ENCODE results near the gene TNRC6C. TPM values are rescaled to one million over a fixed set of nuclear protein-coding genes. Genes with fewer than 3 reads are reported as not detected.

The TNRC6C gene
- total RNA-seq, 3 donors from 2014 or later (not counting 1 experiment from before 2014, with no cell fraction given): 74.3 to 100 (median 76.3) TPM

GRCh38 chr17:77995146-77995852 lies 36.8 kb downstream of the TNRC6C start:
- WGBS (ENCODE audit: insufficient coverage): 67% methylated on average over 5 of the region's 6 CpGs
- intact Hi-C loops (cut with micrococcal nuclease): no loop called here
- H3K4me3 Mint-ChIP-seq: no peak overlapping the region

DNA sequence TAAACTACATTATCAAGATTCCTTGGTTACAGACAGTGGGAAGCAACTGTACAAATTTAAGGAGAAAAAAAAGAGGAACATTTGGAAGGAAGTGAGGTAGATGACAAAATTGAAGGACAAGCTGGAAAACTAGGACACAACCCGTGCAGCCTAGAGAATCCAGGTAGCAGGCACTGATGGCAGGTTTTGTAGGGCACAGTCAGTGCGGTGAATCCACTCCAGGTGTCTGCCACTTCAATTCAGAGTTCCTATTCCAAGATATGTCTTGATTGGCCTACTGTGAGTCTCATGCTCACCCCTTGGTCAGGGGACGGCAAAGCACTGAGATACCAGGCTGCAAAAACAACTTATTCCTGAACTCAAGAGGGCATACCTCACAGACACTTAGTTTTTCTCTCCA lies 37.8 kb downstream of the TNRC6C start:
- DNase-seq (no peak), ATAC-seq (no peak)
- WGBS (ENCODE audit: insufficient coverage): 92% methylated on average over 3 of the region's 3 CpGs
- Mint-ChIP-seq H3K4me3 (no peak overlapping the region), H3K4me1 (peaks cover 58 to 63% of the 10 kb centered on the region in 2 donors), H3K27ac (peak overlapping the region in 1 of 2 donors; percentile 36), H3K9me3 (no peaks in the 10 kb centered on the region), H3K36me3 (no peaks in the 10 kb centered on the region), H3K27me3 (ENCODE audit: low read depth in 2 of 2) (no peaks in the 10 kb centered on the region)
- H3K9me3 ChIP-seq (ENCODE audit: control insufficient read depth, insufficient read depth, low read length): no peaks in the 10 kb centered on the region
- H3K4me3 ChIP-seq (ENCODE audit: low read length): no peak overlapping the region
- H3K27ac ChIP-seq (ENCODE audit: low read length): no peak overlapping the region
- no peaks in the 10 kb centered on the region for H3K36me3 ChIP-seq (ENCODE audit: control insufficient read depth, insufficient read depth, low read length)
- H3K27me3 ChIP-seq (ENCODE audit: control insufficient read depth, insufficient read depth, low read length): no peaks in the 10 kb centered on the region
- H3K4me1 ChIP-seq (ENCODE audit: control insufficient read depth, insufficient read depth, low read length): no peaks in the 10 kb centered on the region
- intact Hi-C loops (cut with micrococcal nuclease): no loop called here
- TF ChIP-seq, protein P1, sequence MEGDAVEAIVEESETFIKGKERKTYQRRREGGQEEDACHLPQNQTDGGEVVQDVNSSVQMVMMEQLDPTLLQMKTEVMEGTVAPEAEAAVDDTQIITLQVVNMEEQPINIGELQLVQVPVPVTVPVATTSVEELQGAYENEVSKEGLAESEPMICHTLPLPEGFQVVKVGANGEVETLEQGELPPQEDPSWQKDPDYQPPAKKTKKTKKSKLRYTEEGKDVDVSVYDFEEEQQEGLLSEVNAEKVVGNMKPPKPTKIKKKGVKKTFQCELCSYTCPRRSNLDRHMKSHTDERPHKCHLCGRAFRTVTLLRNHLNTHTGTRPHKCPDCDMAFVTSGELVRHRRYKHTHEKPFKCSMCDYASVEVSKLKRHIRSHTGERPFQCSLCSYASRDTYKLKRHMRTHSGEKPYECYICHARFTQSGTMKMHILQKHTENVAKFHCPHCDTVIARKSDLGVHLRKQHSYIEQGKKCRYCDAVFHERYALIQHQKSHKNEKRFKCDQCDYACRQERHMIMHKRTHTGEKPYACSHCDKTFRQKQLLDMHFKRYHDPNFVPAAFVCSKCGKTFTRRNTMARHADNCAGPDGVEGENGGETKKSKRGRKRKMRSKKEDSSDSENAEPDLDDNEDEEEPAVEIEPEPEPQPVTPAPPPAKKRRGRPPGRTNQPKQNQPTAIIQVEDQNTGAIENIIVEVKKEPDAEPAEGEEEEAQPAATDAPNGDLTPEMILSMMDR (IDR thresholded peaks at IDR 0.05): no peak

More at GRCh38 chr17:77995146-77995852, 36.8 kb downstream of the TNRC6C start:
- Mint-ChIP-seq H3K27ac (peak overlapping the region; percentile 47 to 67), H3K4me1 (peaks cover 59 to 65% of the 10 kb centered on the region in 2 donors), H3K36me3 (no peaks in the 10 kb centered on the region), H3K27me3 (ENCODE audit: low read depth in 2 of 2) (no peaks in the 10 kb centered on the region), H3K9me3 (no peaks in the 10 kb centered on the region)
- peak in 1 of 2 donors; percentile 43 for DNase-seq
- TF ChIP-seq, protein P1 (IDR thresholded peaks at IDR 0.05): no peak
- Histone ChIP-seq H3K27ac (ENCODE audit: low read length) (no peak overlapping the region), H3K27me3 (ENCODE audit: control insufficient read depth, insufficient read depth, low read length) (no peaks in the 10 kb centered on the region), H3K9me3 (ENCODE audit: control insufficient read depth, insufficient read depth, low read length) (no peaks in the 10 kb centered on the region), H3K4me1 (ENCODE audit: control insufficient read depth, insufficient read depth, low read length) (no peaks in the 10 kb centered on the region), H3K36me3 (ENCODE audit: control insufficient read depth, insufficient read depth, low read length) (no peaks in the 10 kb centered on the region), H3K4me3 (ENCODE audit: low read length) (no peak overlapping the region)
- no peak for ATAC-seq

DNA sequence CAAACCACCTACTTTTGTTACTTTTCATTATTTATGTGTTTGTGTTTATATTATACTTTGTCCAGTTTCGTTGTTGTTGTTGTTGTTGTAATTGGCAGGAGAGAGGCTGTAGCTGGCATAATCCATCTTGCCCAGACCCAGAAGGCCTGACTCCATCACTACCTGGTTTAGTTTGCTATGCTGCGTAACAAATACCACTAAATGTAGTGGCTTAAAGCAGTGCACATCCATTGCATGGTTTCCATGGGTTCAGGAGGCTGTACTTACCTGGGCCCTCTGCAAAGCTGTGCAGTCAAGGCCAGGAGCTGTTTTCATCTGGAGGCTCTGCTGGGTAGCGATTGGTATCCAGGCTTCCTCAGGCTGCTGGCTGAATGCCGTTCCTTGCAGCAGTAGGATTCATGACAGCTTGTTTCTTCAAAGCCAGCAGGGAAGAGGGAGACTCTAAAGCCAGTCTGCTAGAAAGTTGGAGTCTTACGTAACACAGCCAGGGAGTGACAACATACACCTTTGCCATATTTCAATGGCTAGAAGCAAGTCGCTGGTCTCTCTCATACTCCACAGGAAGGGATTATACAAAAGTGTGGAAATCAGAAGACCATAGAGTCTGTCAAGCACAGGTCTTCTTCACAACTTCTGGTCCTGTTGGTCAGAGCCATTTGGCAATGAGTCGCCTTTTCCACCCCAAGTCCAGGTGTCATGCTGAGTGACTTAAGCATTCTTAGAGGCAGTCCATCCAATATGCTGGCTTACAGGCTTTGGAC lies 41.1 kb downstream of the TNRC6C start:
- no peaks in the 10 kb centered on the region for H3K9me3 Mint-ChIP-seq
- H3K4me1 ChIP-seq (ENCODE audit: control insufficient read depth, insufficient read depth, low read length): no peaks in the 10 kb centered on the region
- H3K4me3 Mint-ChIP-seq: no peak overlapping the region
- no peaks in the 10 kb centered on the region for H3K9me3 ChIP-seq (ENCODE audit: control insufficient read depth, insufficient read depth, low read length)
- 98% methylated on average over 6 of the region's 7 CpGs for WGBS (ENCODE audit: insufficient coverage)
- TF ChIP-seq, protein P1 (IDR thresholded peaks at IDR 0.05): no peak
- DNase-seq (no peak), ATAC-seq (no peak)
- H3K36me3 ChIP-seq (ENCODE audit: control insufficient read depth, insufficient read depth, low read length): peaks cover 5% of the 10 kb centered on the region
- intact Hi-C loops (cut with micrococcal nuclease): no loop called here
- H3K27me3 Mint-ChIP-seq (ENCODE audit: low read depth in 2 of 2): no peaks in the 10 kb centered on the region
- peaks cover 75 to 76% of the 10 kb centered on the region in 2 donors for H3K4me1 Mint-ChIP-seq
- no peaks in the 10 kb centered on the region for H3K27me3 ChIP-seq (ENCODE audit: control insufficient read depth, insufficient read depth, low read length)
- H3K4me3 ChIP-seq (ENCODE audit: low read length): no peak overlapping the region
- H3K27ac Mint-ChIP-seq: no peak overlapping the region
- no peaks in the 10 kb centered on the region for H3K36me3 Mint-ChIP-seq
- H3K27ac ChIP-seq (ENCODE audit: low read length): no peak overlapping the region
